Measurements from ENCODE around the gene DTD2.

GRCh38 chr14:31501870-31502269 is 44.6 kb upstream of the DTD2 start:
- TF ChIP-seq SP2 (tag by site-specific recombination; IDR thresholded peaks at IDR 0.05) (no peak), ZNF24 (tag by site-specific recombination; IDR thresholded peaks at IDR 0.05) (no peak), ZNF112 (tag by site-specific recombination; IDR thresholded peaks at IDR 0.05) (no peak), YY1 (tag by site-specific recombination; IDR thresholded peaks at IDR 0.05) (no peak), ZNF785 (tag by site-specific recombination; IDR thresholded peaks at IDR 0.05) (no peak)
